H1 (cell line): Measurements from ENCODE around the gene MAN1A2. TPM values are rescaled to one million over a fixed set of nuclear protein-coding genes. Genes with fewer than 3 reads are reported as not detected.

ENCODE experiments used
- CTCF ChIA-PET: fragments of 300-600 bp; sonication (Branson Sonifier 250); formaldehyde crosslinking; loops from one replicate; lab custom pipeline; 2021; ENCODE audit not compliant: partially characterized antibody; lab: Charles Lee
- POLR2A ChIA-PET: fragments of 300-600 bp; sonication (Branson Sonifier 250); formaldehyde crosslinking; loops from one replicate; lab custom pipeline; 2021; ENCODE audit warnings: inconsistent platforms; ENCODE audit not compliant: partially characterized antibody; lab: Charles Lee
- DNase-seq, 2 experiments: peaks; one replicate each; pipeline versions ENCODE4 v3.0.0 to v3.0.0-alpha.2; 2010 to 2022; ENCODE audit warnings: low spot score in 2 of 2, low read depth in 1 of 2, mixed read lengths in 1 of 2
- FAIRE-seq: peaks from 2 replicates; lab custom pipeline; 2011; peaks lifted over from hg19 to GRCh38; lab: Jason Lieb, UNC
- H2AFZ ChIP-seq: 2 replicates; pipeline ENCODE4 v1.8.1; 2012; ENCODE audit warnings: low read length, inconsistent platforms
- H2AK5ac ChIP-seq: 2 replicates; pipeline ENCODE4 v1.6.1; 2013; ENCODE audit warnings: low read depth, low read length
- H2BK120ac ChIP-seq: replicated peaks from 2 replicates; pipeline ENCODE3; 2013; ENCODE audit warnings: low read depth, low read length, inconsistent platforms
- H2BK12ac ChIP-seq: 2 replicates; pipeline ENCODE4 v1.6.1; 2013; ENCODE audit warnings: low read depth, low read length
- H2BK15ac ChIP-seq: 2 replicates; pipeline ENCODE4 v1.6.1; 2013; ENCODE audit warnings: low read length
- H2BK20ac ChIP-seq: 2 replicates; pipeline ENCODE4 v1.6.1; 2013; ENCODE audit warnings: low read length
- H2BK5ac ChIP-seq: 2 replicates; pipeline ENCODE4 v1.6.1; 2013; ENCODE audit warnings: low read depth, low read length
- H3K14ac ChIP-seq: 2 replicates; pipeline ENCODE4 v1.6.1; 2013; ENCODE audit warnings: inconsistent platforms; ENCODE audit not compliant: insufficient read length
- H3K18ac ChIP-seq: 2 replicates; pipeline ENCODE4 v1.6.1; 2013; ENCODE audit warnings: low read length; ENCODE audit errors: extremely low read depth
- H3K23ac ChIP-seq: 2 replicates; pipeline ENCODE4 v1.6.1; 2013; ENCODE audit warnings: inconsistent platforms; ENCODE audit not compliant: insufficient read length
- H3K23me2 ChIP-seq: 2 replicates; pipeline ENCODE4 v1.6.1; 2013; ENCODE audit warnings: low read depth, low read length
- H3K27ac ChIP-seq: 2 replicates; pipeline ENCODE4 v1.6.1; 2011; ENCODE audit warnings: low read depth, low read length, inconsistent platforms
- H3K27me3 ChIP-seq, 4 experiments: replicated peaks in 1 of 4; 1 replicate in 1 of 4; 2 replicates in 3 of 4; pipeline versions ENCODE4 v1.6.1 to v1.8.1; 2011 to 2013; ENCODE audit warnings: low read length in 3 of 4, mild to moderate bottlenecking in 3 of 4, inconsistent platforms in 2 of 4, mixed read lengths in 2 of 4, moderate library complexity in 1 of 4; ENCODE audit not compliant: control insufficient read depth in 3 of 4, insufficient read depth in 3 of 4; ENCODE audit errors: extremely low read depth in 1 of 4
- H3K36me3 ChIP-seq, 4 experiments: 2 replicates each; pipeline versions ENCODE4 v1.6.1 to v1.8.1; 2011 to 2013; ENCODE audit warnings: mild to moderate bottlenecking in 4 of 4, low read length in 3 of 4, moderate library complexity in 2 of 4, control low read depth in 1 of 4, inconsistent platforms in 1 of 4; ENCODE audit not compliant: insufficient read depth in 4 of 4, control insufficient read depth in 2 of 4
- H3K4ac ChIP-seq: replicated peaks from 2 replicates; pipeline ENCODE3; 2013; ENCODE audit warnings: low read length, low read depth, mixed read lengths, inconsistent platforms; ENCODE audit not compliant: insufficient read length
- H3K4me1 ChIP-seq, 4 experiments: replicated peaks in 1 of 4; 1 replicate in 1 of 4; 2 replicates in 3 of 4; pipeline versions ENCODE4 v1.6.1 to v1.8.1; 2011 to 2013; ENCODE audit warnings: low read length in 3 of 4, inconsistent platforms in 2 of 4, mixed read lengths in 1 of 4; ENCODE audit not compliant: insufficient read depth in 4 of 4, control insufficient read depth in 3 of 4
- H3K4me2 ChIP-seq, 2 experiments: 2 replicates each; pipeline versions ENCODE4 v1.6.1 to v1.8.1; 2011 to 2013; ENCODE audit warnings: low read depth in 2 of 2, low read length in 2 of 2, control low read depth in 1 of 2, inconsistent platforms in 1 of 2, mild to moderate bottlenecking in 1 of 2; ENCODE audit not compliant: insufficient read depth in 1 of 2
- H3K4me3 ChIP-seq, 4 experiments: fragments of 200-600, 300-600 bp in 1 of 4; sonication (generic), shearing (Covaris generic), sonication (Bioruptor Twin) in 1 of 4; 2 replicates each; pipeline versions ENCODE4 v1.5.1 to v1.8.1; 2011 to 2016; ENCODE audit warnings: low read length in 4 of 4, low read depth in 3 of 4, control low read depth in 2 of 4, inconsistent platforms in 2 of 4, mild to moderate bottlenecking in 2 of 4, mixed read lengths in 1 of 4, moderate library complexity in 1 of 4; ENCODE audit not compliant: insufficient read depth in 2 of 4; ENCODE audit errors: extremely low read depth in 1 of 4
- H3K56ac ChIP-seq: replicated peaks from 2 replicates; pipeline ENCODE3; 2013; ENCODE audit warnings: low read depth, mild to moderate bottlenecking, mixed read lengths, low read length, inconsistent platforms; ENCODE audit not compliant: insufficient read length
- H3K79me1 ChIP-seq: 2 replicates; pipeline ENCODE4 v1.6.1; 2013; ENCODE audit warnings: low read depth, low read length, control low read depth
- H3K79me2 ChIP-seq, 2 experiments: 2 replicates each; pipeline versions ENCODE4 v1.6.1 to v1.8.1; 2012 to 2013; ENCODE audit warnings: low read length in 2 of 2, mild to moderate bottlenecking in 2 of 2, inconsistent platforms in 1 of 2; ENCODE audit not compliant: insufficient read depth in 2 of 2, control insufficient read depth in 1 of 2
- H3K9ac ChIP-seq, 4 experiments: replicated peaks in 1 of 4; 1 replicate in 1 of 4; 2 replicates in 3 of 4; pipeline versions ENCODE4 v1.6.1 to v1.8.1; 2011 to 2013; ENCODE audit warnings: low read depth in 3 of 4, low read length in 3 of 4, control low read depth in 2 of 4, mild to moderate bottlenecking in 2 of 4, moderate library complexity in 2 of 4, inconsistent platforms in 1 of 4; ENCODE audit errors: extremely low read depth in 1 of 4
- H3K9me3 ChIP-seq, 2 experiments: 2 replicates each; pipeline versions ENCODE4 v1.6.1 to v1.8.1; 2012 to 2013; ENCODE audit warnings: mild to moderate bottlenecking in 2 of 2, moderate library complexity in 2 of 2, control low read depth in 1 of 2, inconsistent platforms in 1 of 2, low read depth in 1 of 2, low read length in 1 of 2, mixed read lengths in 1 of 2; ENCODE audit not compliant: insufficient read depth in 2 of 2
- H4K20me1 ChIP-seq, 2 experiments: replicated peaks in 1 of 2; 2 replicates each; pipeline versions ENCODE3 to v1.8.1; 2011 to 2013; ENCODE audit warnings: inconsistent platforms in 2 of 2, low read length in 2 of 2, mild to moderate bottlenecking in 1 of 2; ENCODE audit not compliant: insufficient read depth in 2 of 2, control insufficient read depth in 1 of 2
- H4K5ac ChIP-seq: 2 replicates; pipeline ENCODE4 v1.6.1; 2013; ENCODE audit warnings: low read length, low read depth, mixed read lengths, inconsistent platforms; ENCODE audit not compliant: insufficient read length
- H4K8ac ChIP-seq: 2 replicates; pipeline ENCODE4 v1.8.0; 2013; ENCODE audit warnings: mild to moderate bottlenecking, moderate library complexity, low read length, inconsistent platforms; ENCODE audit not compliant: insufficient read depth; ENCODE audit errors: extremely low read depth
- H4K91ac ChIP-seq: replicated peaks from 2 replicates; pipeline ENCODE3; 2013; ENCODE audit warnings: low read length, mixed read lengths, inconsistent platforms; ENCODE audit not compliant: insufficient read length
- GABPA ChIP-seq: IDR thresholded peaks from 2 replicates; pipeline ENCODE4 v1.6.1; 2011; ENCODE audit warnings: mild to moderate bottlenecking, low read length, moderate library complexity, borderline replicate concordance; ENCODE audit not compliant: insufficient read depth
- polyA plus RNA-seq, 7 experiments: library from polyadenylated mRNA; depleted of rRNA in 3 of 7; stranded (reverse) in 5 of 7; unstranded in 2 of 7; fragments of >200 nt in 5 of 7; fragments of 200-250 nt in 2 of 7; gene quantifications; 1 replicate in 5 of 7; 2 replicates in 1 of 7; 4 replicates in 1 of 7; pipeline versions ENCODE4 v1.2.1 to v1.2.3, GENCODE V29; 2011 to 2013; ENCODE audit warnings: missing spikeins in 2 of 7, mixed read lengths in 2 of 7
- total RNA-seq: library from RNA; stranded (reverse); fragmentation: NEBNext Ultra II Directional; extraction: Animal tissue kit (Norgen Biotek cat#: 25700); gene quantifications from 2 replicates; pipeline ENCODE4 v1.2.1, GENCODE V29; 2021

MAN1A2 gene
- total and polyA plus RNA-seq, 2 of the 8 experiments (the other 6 are each of a cell fraction or from before 2014, with no cell fraction given): 5.5 to 18.8 TPM

- Histone ChIP-seq H4K8ac (no peak overlapping the region), H3K14ac (no peak overlapping the region), H3K4ac (no peak overlapping the region), H3K18ac (no peak overlapping the region), H3K4me2 (no peak overlapping the region), H3K27me3 (no peaks in the 10 kb centered on the region), H3K9ac (no peak overlapping the region), H3K23ac (no peak overlapping the region), H2AFZ (no peak overlapping the region), H3K79me2 (no peaks in the 10 kb centered on the region), H4K91ac (no peak overlapping the region), H3K27ac (no peak overlapping the region), H2BK15ac (no peak overlapping the region), H2BK120ac (no peak overlapping the region), H2BK20ac (no peak overlapping the region), H2AK5ac (no peak overlapping the region), H3K9me3 (no peaks in the 10 kb centered on the region), H4K5ac (no peak overlapping the region), H3K4me3 (no peak overlapping the region), H3K56ac (no peak overlapping the region), H2BK12ac (no peak overlapping the region), H3K4me1 (peaks cover 0 to 5% (median 3%) of the 10 kb centered on the region in 4 experiments; a peak in 2 of 7 replicates), H4K20me1 (no peaks in the 10 kb centered on the region), H2BK5ac (no peak overlapping the region), H3K36me3 (no peaks in the 10 kb centered on the region), H3K79me1 (no peaks in the 10 kb centered on the region), H3K23me2 (no peaks in the 10 kb centered on the region)
- POLR2A ChIA-PET: no interaction called here
- no peak for DNase-seq
- CTCF ChIA-PET: no interaction called here
- TF ChIP-seq GABPA: no peak
- FAIRE-seq: no peak
Measured at GRCh38 chr1:117412472-117412871, 45.2 kb downstream of the MAN1A2 start.
